ENCODE results near the gene TSGA10.
"Not testable (repeated sequence)": the region's sequence is repeated elsewhere in the genome, so short reads cannot be mapped to it uniquely, and the experiment has no call there.

The TSGA10 gene

GRCh38 chr2:99153921-99154604 is 679 bp downstream of the TSGA10 start:
- in situ Hi-C loops (cut with MboI; ENCODE audit: low sequenced_read_pairs) = no loop called here

GRCh38 chr2:99152199-99152895 is 2.4 kb downstream of the TSGA10 start:
- in situ Hi-C loops (cut with MboI; ENCODE audit: low sequenced_read_pairs) = no loop called here

GRCh38 chr2:99150706-99151105 is 4.0 kb downstream of the TSGA10 start:
- in situ Hi-C loops (cut with MboI; ENCODE audit: low sequenced_read_pairs) = no loop called here

GRCh38 chr2:99141110-99142108 is 13.3 kb downstream of the TSGA10 start, which contains the start of gene C2orf15:
Gene C2orf15, plus strand, starts transcription at chr2:99141707. Its CDS starts 8,852 bp downstream, at chr2:99150559.
- in situ Hi-C loops (cut with MboI; ENCODE audit: low sequenced_read_pairs) = no loop called here

GRCh38 chr2:99140860-99141109 is 14.0 kb downstream of the TSGA10 start:
- in situ Hi-C loops (cut with MboI; ENCODE audit: low sequenced_read_pairs) = no loop called here

- in situ Hi-C loops (cut with MboI; ENCODE audit: low sequenced_read_pairs) = no loop called here
Observed at GRCh38 chr2:99140056-99140859, 14.5 kb downstream of the TSGA10 start.

GRCh38 chr2:99139003-99139402 is 15.7 kb downstream of the TSGA10 start:
- in situ Hi-C loops (cut with MboI; ENCODE audit: low sequenced_read_pairs) = no loop called here

GRCh38 chr2:99135044-99135556 is 19.6 kb downstream of the TSGA10 start:
- in situ Hi-C loops (cut with MboI; ENCODE audit: low sequenced_read_pairs) = not testable (repeated sequence)

- in situ Hi-C loops (cut with MboI; ENCODE audit: low sequenced_read_pairs) = no loop called here
Observed at GRCh38 chr2:99127981-99128380, 26.8 kb downstream of the TSGA10 start.

GRCh38 chr2:99112617-99113016 is 42.1 kb downstream of the TSGA10 start:
- in situ Hi-C loops (cut with MboI; ENCODE audit: low sequenced_read_pairs) = no loop called here

- in situ Hi-C loops (cut with MboI; ENCODE audit: low sequenced_read_pairs) = no loop called here
Observed at GRCh38 chr2:99111945-99112344, 42.8 kb downstream of the TSGA10 start.

- in situ Hi-C loops (cut with MboI; ENCODE audit: low sequenced_read_pairs) = no loop called here
Observed at GRCh38 chr2:99111236-99111635, 43.5 kb downstream of the TSGA10 start.

GRCh38 chr2:99106913-99107312 is 47.8 kb downstream of the TSGA10 start:
- in situ Hi-C loops (cut with MboI; ENCODE audit: low sequenced_read_pairs) = no loop called here

- in situ Hi-C loops (cut with MboI; ENCODE audit: low sequenced_read_pairs) = no loop called here
Observed at GRCh38 chr2:99104006-99104405, 50.7 kb downstream of the TSGA10 start.

- in situ Hi-C loops (cut with MboI; ENCODE audit: low sequenced_read_pairs) = no loop called here
Observed at GRCh38 chr2:99101697-99102096, 53.0 kb downstream of the TSGA10 start.

- in situ Hi-C loops (cut with MboI; ENCODE audit: low sequenced_read_pairs) = no loop called here
Observed at GRCh38 chr2:99096728-99097127, 58.0 kb downstream of the TSGA10 start.

GRCh38 chr2:99088017-99088416 is 66.7 kb downstream of the TSGA10 start:
- in situ Hi-C loops (cut with MboI; ENCODE audit: low sequenced_read_pairs) = no loop called here

GRCh38 chr2:99086385-99086784 is 68.4 kb downstream of the TSGA10 start:
- in situ Hi-C loops (cut with MboI; ENCODE audit: low sequenced_read_pairs) = no loop called here

- in situ Hi-C loops (cut with MboI; ENCODE audit: low sequenced_read_pairs) = no loop called here
Observed at GRCh38 chr2:99085421-99085820, 69.3 kb downstream of the TSGA10 start.

- in situ Hi-C loops (cut with MboI; ENCODE audit: low sequenced_read_pairs) = no loop called here
Observed at GRCh38 chr2:99084256-99084655, 70.5 kb downstream of the TSGA10 start.

All from hTERT RPE-1 (cell line).